KOPT-K1 (cell line): ENCODE results near the gene BHLHE23.

Experiments used
- H3K27ac ChIP-seq: fragments of 200-600 bp; sonication (generic); 2 replicates; pipeline ENCODE4 v1.5.1; 2016; ENCODE audit warnings: antibody characterized with exemption, mild to moderate bottlenecking, low read depth, low read length; ENCODE audit not compliant: poor library complexity, severe bottlenecking
- H3K36me3 ChIP-seq: fragments of 200-600 bp; sonication (generic); 2 replicates; pipeline ENCODE4 v1.5.1; 2017; ENCODE audit warnings: antibody characterized with exemption, mild to moderate bottlenecking, low read length, moderate library complexity; ENCODE audit not compliant: insufficient read depth
- H3K9me3 ChIP-seq: fragments of 200-600 bp; sonication (generic); 2 replicates; pipeline ENCODE4 v1.5.1; 2017; ENCODE audit warnings: antibody characterized with exemption, low read length, mild to moderate bottlenecking; ENCODE audit not compliant: insufficient read depth, poor library complexity, severe bottlenecking

The BHLHE23 gene

GRCh38 chr20:62998449-62998848, 8.3 kb downstream of the BHLHE23 start:
- H3K27ac ChIP-seq = no peak overlapping the region
- no peaks in the 10 kb centered on the region for H3K9me3 ChIP-seq
- H3K36me3 ChIP-seq = no peaks in the 10 kb centered on the region

GRCh38 chr20:62997417-62998035, 9.2 kb downstream of the BHLHE23 start:
- no peak overlapping the region for H3K27ac ChIP-seq
- H3K9me3 ChIP-seq = no peaks in the 10 kb centered on the region
- H3K36me3 ChIP-seq = no peaks in the 10 kb centered on the region

- H3K9me3 ChIP-seq = no peaks in the 10 kb centered on the region
- no peaks in the 10 kb centered on the region for H3K36me3 ChIP-seq
- H3K27ac ChIP-seq = no peak overlapping the region
These were observed 10.2 kb downstream of the BHLHE23 start for GRCh38 chr20:62996596-62996982.

GRCh38 chr20:62995898-62996595, 10.7 kb downstream of the BHLHE23 start:
- no peak overlapping the region for H3K27ac ChIP-seq
- H3K9me3 ChIP-seq = no peaks in the 10 kb centered on the region

GRCh38 chr20:62995481-62995880, 11.3 kb downstream of the BHLHE23 start:
- Histone ChIP-seq H3K9me3 (no peaks in the 10 kb centered on the region), H3K36me3 (no peaks in the 10 kb centered on the region), H3K27ac (no peak overlapping the region)

More at GRCh38 chr20:62995898-62996595, 10.7 kb downstream of the BHLHE23 start:
- no peaks in the 10 kb centered on the region for H3K36me3 ChIP-seq

- no peaks in the 10 kb centered on the region for H3K9me3 ChIP-seq
- no peak overlapping the region for H3K27ac ChIP-seq
- H3K36me3 ChIP-seq = no peaks in the 10 kb centered on the region
These were observed 11.9 kb downstream of the BHLHE23 start for GRCh38 chr20:62994869-62995281.

- H3K36me3 ChIP-seq = no peaks in the 10 kb centered on the region
- H3K9me3 ChIP-seq = no peaks in the 10 kb centered on the region
- no peak overlapping the region for H3K27ac ChIP-seq
These were observed 12.8 kb downstream of the BHLHE23 start for GRCh38 chr20:62993856-62994494.

- H3K27ac ChIP-seq = no peak overlapping the region
- H3K36me3 ChIP-seq = no peaks in the 10 kb centered on the region
These were observed 14.9 kb downstream of the BHLHE23 start for GRCh38 chr20:62991863-62992262.

GRCh38 chr20:62991196-62991807, 15.5 kb downstream of the BHLHE23 start:
- Histone ChIP-seq H3K27ac (no peak overlapping the region), H3K9me3 (no peaks in the 10 kb centered on the region), H3K36me3 (no peaks in the 10 kb centered on the region)

More at GRCh38 chr20:62991863-62992262, 14.9 kb downstream of the BHLHE23 start:
- H3K9me3 ChIP-seq = no peaks in the 10 kb centered on the region

DNA sequence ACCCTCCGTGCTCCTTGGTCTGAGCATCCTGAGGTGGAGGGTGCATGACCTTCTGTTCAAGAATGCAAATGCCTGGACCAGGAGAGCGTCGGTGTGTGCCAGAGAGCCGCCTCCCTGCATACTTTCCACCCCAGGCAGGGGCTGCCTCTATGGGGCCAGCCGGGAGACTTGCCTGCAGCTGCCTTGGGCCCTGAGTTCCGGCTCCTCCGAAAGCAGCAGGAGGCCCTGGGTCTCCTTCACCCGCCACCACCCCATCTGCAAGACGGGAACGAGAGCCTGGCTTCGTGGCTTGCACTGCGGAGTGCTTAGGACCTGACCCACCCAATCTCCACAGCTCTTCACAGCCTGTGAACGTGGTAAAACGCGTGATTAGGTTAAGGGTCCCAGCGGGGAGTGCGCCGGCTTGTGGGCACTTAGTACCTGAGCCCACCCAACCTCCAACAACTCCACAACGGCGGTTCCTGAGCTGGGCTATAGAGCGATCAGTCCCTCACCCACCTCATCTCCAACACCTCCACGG, 16.4 kb downstream of the BHLHE23 start:
- Histone ChIP-seq H3K36me3 (no peaks in the 10 kb centered on the region), H3K9me3 (no peaks in the 10 kb centered on the region), H3K27ac (no peak overlapping the region)

GRCh38 chr20:62989201-62989601, 17.6 kb downstream of the BHLHE23 start:
- no peaks in the 10 kb centered on the region for H3K36me3 ChIP-seq
- H3K9me3 ChIP-seq = no peaks in the 10 kb centered on the region
- peak overlapping the region; percentile 41 for H3K27ac ChIP-seq

- no peaks in the 10 kb centered on the region for H3K9me3 ChIP-seq
- no peak overlapping the region for H3K27ac ChIP-seq
- H3K36me3 ChIP-seq = no peaks in the 10 kb centered on the region
These were observed 19.6 kb downstream of the BHLHE23 start for GRCh38 chr20:62987114-62987513.

- Histone ChIP-seq H3K27ac (no peak overlapping the region), H3K36me3 (no peaks in the 10 kb centered on the region), H3K9me3 (no peaks in the 10 kb centered on the region)
These were observed 20.4 kb downstream of the BHLHE23 start for GRCh38 chr20:62986257-62986800.

DNA sequence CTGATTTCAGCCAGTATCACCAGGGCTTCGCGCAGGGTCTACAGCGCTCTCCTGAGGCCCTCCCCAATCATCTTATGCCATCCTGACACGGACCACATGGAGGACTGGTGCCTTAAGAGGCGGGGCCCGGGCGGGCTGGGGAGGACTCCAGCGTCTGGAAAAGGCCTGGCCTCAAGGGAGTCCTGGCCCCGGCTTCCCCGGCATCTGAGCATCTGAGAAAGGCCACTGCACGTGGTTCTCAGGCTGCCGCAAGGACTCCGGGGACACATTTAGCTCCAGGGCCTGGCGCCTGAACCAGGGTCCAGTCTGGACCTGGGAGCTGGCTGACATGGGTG, 21.4 kb downstream of the BHLHE23 start:
- no peak overlapping the region for H3K27ac ChIP-seq

More for the DNA sequence above, 21.4 kb downstream of the BHLHE23 start:
- no peaks in the 10 kb centered on the region for H3K9me3 ChIP-seq
- no peaks in the 10 kb centered on the region for H3K36me3 ChIP-seq
